H9 (cell line): ENCODE results near the gene METTL17. TPM values are rescaled to one million over a fixed set of nuclear protein-coding genes. Genes with fewer than 3 reads are reported as not detected.

ENCODE experiments used
- DNase-seq: peaks from one replicate; pipeline ENCODE4 v3.0.0-alpha.2; 2017
- H2AFZ ChIP-seq: one replicate; pipeline ENCODE4 v1.6.1; 2013; ENCODE audit warnings: mild to moderate bottlenecking, low read length, control low read depth, moderate library complexity
- H2AK5ac ChIP-seq: 2 replicates; pipeline ENCODE4 v1.6.1; 2013; ENCODE audit warnings: low read length, control low read depth, mixed read lengths; ENCODE audit not compliant: insufficient read length
- H2BK120ac ChIP-seq: one replicate; pipeline ENCODE4 v1.6.1; 2013; ENCODE audit warnings: low read depth, mild to moderate bottlenecking, low read length, control low read depth, inconsistent platforms; ENCODE audit not compliant: poor library complexity, severe bottlenecking
- H2BK12ac ChIP-seq: 2 replicates; pipeline ENCODE4 v1.6.1; 2013; ENCODE audit warnings: low read length, control low read depth, mixed read lengths, low read depth; ENCODE audit not compliant: insufficient read length
- H2BK15ac ChIP-seq: 2 replicates; pipeline ENCODE4 v1.6.1; 2013; ENCODE audit warnings: low read depth, low read length, control low read depth
- H2BK20ac ChIP-seq: one replicate; pipeline ENCODE4 v1.6.1; 2013; ENCODE audit warnings: low read depth, mild to moderate bottlenecking, low read length, control low read depth, inconsistent platforms; ENCODE audit not compliant: poor library complexity, severe bottlenecking
- H2BK5ac ChIP-seq: 2 replicates; pipeline ENCODE4 v1.6.1; 2013; ENCODE audit warnings: low read length, control low read depth, mixed read lengths; ENCODE audit not compliant: insufficient read length
- H3K14ac ChIP-seq: 2 replicates; pipeline ENCODE4 v1.6.1; 2013; ENCODE audit warnings: low read length, control low read depth; ENCODE audit not compliant: insufficient read depth
- H3K18ac ChIP-seq: 2 replicates; pipeline ENCODE4 v1.6.1; 2013; ENCODE audit warnings: low read depth, mild to moderate bottlenecking, mixed read lengths, low read length, control low read depth; ENCODE audit not compliant: insufficient read length
- H3K23ac ChIP-seq: 2 replicates; pipeline ENCODE4 v1.6.1; 2013; ENCODE audit warnings: low read length, control low read depth, mixed read lengths, low read depth; ENCODE audit not compliant: insufficient read length
- H3K23me2 ChIP-seq: 2 replicates; pipeline ENCODE4 v1.6.1; 2013; ENCODE audit warnings: low read depth, mild to moderate bottlenecking, mixed read lengths, low read length, control low read depth; ENCODE audit not compliant: insufficient read length, poor library complexity, severe bottlenecking
- H3K27ac ChIP-seq: 2 replicates; pipeline ENCODE4 v1.5.1; 2013; ENCODE audit warnings: low read length, control low read depth, mixed read lengths, low read depth; ENCODE audit not compliant: insufficient read length
- H3K27me3 ChIP-seq: 2 replicates; pipeline ENCODE4 v1.6.1; 2013; ENCODE audit warnings: low read length, control low read depth, inconsistent platforms; ENCODE audit not compliant: insufficient read depth
- H3K4ac ChIP-seq: 2 replicates; pipeline ENCODE4 v1.6.1; 2013; ENCODE audit warnings: low read depth, mild to moderate bottlenecking, control low read depth, inconsistent platforms, low read length, moderate library complexity
- H3K4me1 ChIP-seq: 2 replicates; pipeline ENCODE4 v1.6.1; 2013; ENCODE audit warnings: low read length, control low read depth, inconsistent platforms; ENCODE audit not compliant: insufficient read depth
- H3K4me2 ChIP-seq: 2 replicates; pipeline ENCODE4 v1.6.1; 2013; ENCODE audit warnings: low read length, control low read depth, mixed read lengths; ENCODE audit not compliant: insufficient read length, insufficient read depth
- H3K56ac ChIP-seq: 2 replicates; pipeline ENCODE4 v1.6.1; 2013; ENCODE audit warnings: low read depth, mild to moderate bottlenecking, mixed read lengths, low read length, control low read depth; ENCODE audit not compliant: insufficient read length
- H3K79me1 ChIP-seq: 2 replicates; pipeline ENCODE4 v1.6.1; 2013; ENCODE audit warnings: low read depth, mild to moderate bottlenecking, moderate library complexity, low read length, control low read depth, inconsistent platforms; ENCODE audit not compliant: insufficient read depth, poor library complexity, severe bottlenecking
- H3K79me2 ChIP-seq: 2 replicates; pipeline ENCODE4 v1.6.1; 2013; ENCODE audit warnings: low read length, control low read depth, inconsistent platforms; ENCODE audit not compliant: insufficient read depth
- H3K9ac ChIP-seq: 2 replicates; pipeline ENCODE4 v1.6.1; 2013; ENCODE audit warnings: low read length, control low read depth, mixed read lengths; ENCODE audit not compliant: insufficient read length; ENCODE audit errors: extremely low read depth
- H3K9me3 ChIP-seq: one replicate; pipeline ENCODE4 v1.6.1; 2013; ENCODE audit warnings: low read depth, low read length, inconsistent platforms; ENCODE audit not compliant: control insufficient read depth
- H3T11ph ChIP-seq: one replicate; pipeline ENCODE4 v1.6.1; 2013; ENCODE audit warnings: mild to moderate bottlenecking, low read length, control low read depth, inconsistent platforms
- H4K20me1 ChIP-seq: one replicate; pipeline ENCODE4 v1.6.1; 2013; ENCODE audit not compliant: control insufficient read depth, insufficient read length, insufficient read depth
- H4K5ac ChIP-seq: 2 replicates; pipeline ENCODE4 v1.6.1; 2013; ENCODE audit warnings: low read depth, mild to moderate bottlenecking, mixed read lengths, low read length, control low read depth; ENCODE audit not compliant: insufficient read length
- H4K8ac ChIP-seq: replicated peaks from 2 replicates; pipeline ENCODE4 v1.6.1; 2013; ENCODE audit warnings: low read length, control low read depth, mixed read lengths, low read depth; ENCODE audit not compliant: insufficient read length
- H4K91ac ChIP-seq: 2 replicates; pipeline ENCODE4 v1.6.1; 2013; ENCODE audit warnings: low read depth, mild to moderate bottlenecking, moderate library complexity, mixed read lengths, low read length, control low read depth; ENCODE audit not compliant: insufficient read length
- H3K27ac Mint-ChIP-seq, 3 experiments: 2 replicates in 2 of 3; 3 replicates in 1 of 3; pipeline ENCODE4 v1.8.0; 2020 to 2021; ENCODE audit warnings: mixed read lengths in 3 of 3, mild to moderate bottlenecking in 1 of 3, moderate library complexity in 1 of 3
- H3K27me3 Mint-ChIP-seq: 2 replicates; pipeline ENCODE4 v1.8.0; 2021; ENCODE audit warnings: low read depth, mild to moderate bottlenecking, moderate library complexity, mixed read lengths
- H3K36me3 Mint-ChIP-seq, 3 experiments: 2 replicates in 2 of 3; 3 replicates in 1 of 3; pipeline ENCODE4 v1.8.0; 2020 to 2021; ENCODE audit warnings: low read depth in 3 of 3, mixed read lengths in 3 of 3; ENCODE audit not compliant: insufficient read depth in 1 of 3
- H3K4me1 Mint-ChIP-seq, 2 experiments: 2 replicates each; pipeline ENCODE4 v1.8.0; 2020; ENCODE audit warnings: mixed read lengths in 2 of 2
- H3K4me3 Mint-ChIP-seq, 2 experiments: 2 replicates in 1 of 2; 3 replicates in 1 of 2; pipeline ENCODE4 v1.8.0; 2020 to 2021; ENCODE audit warnings: mild to moderate bottlenecking in 2 of 2, mixed read lengths in 2 of 2, moderate library complexity in 1 of 2
- H3K9me3 Mint-ChIP-seq, 2 experiments: 2 replicates in 1 of 2; 3 replicates in 1 of 2; pipeline ENCODE4 v1.8.0; 2020; ENCODE audit warnings: mild to moderate bottlenecking in 2 of 2, mixed read lengths in 2 of 2, moderate library complexity in 1 of 2
- WGBS: extraction: QIAGEN DNeasy Blood & Tissue Kit; methylation state at CpG from one replicate; pipeline ENCODE4 v1.1.7; 2013; ENCODE audit warnings: missing lambda C conversion rate, low lambda C conversion rate, mixed read lengths; ENCODE audit not compliant: insufficient read length; ENCODE audit errors: extremely low coverage; 5-methylcytosine and 5-hydroxymethylcytosine counted together
- total RNA-seq: library from RNA; stranded (reverse); gene quantifications from 2 replicates; pipeline ENCODE4 v1.2.1, GENCODE V29; 2021
- TF ChIP-seq, protein P1 (sequence below): fragments of 200-600 bp; sonication (generic); conservative IDR thresholded peaks from 3 replicates; pipeline ENCODE4 v1.8.0; 2021; ENCODE audit warnings: antibody characterized with exemption, mild to moderate bottlenecking

METTL17 gene
- total RNA-seq, 1 experiment from 2014 or later, result 81.4 TPM

DNA sequence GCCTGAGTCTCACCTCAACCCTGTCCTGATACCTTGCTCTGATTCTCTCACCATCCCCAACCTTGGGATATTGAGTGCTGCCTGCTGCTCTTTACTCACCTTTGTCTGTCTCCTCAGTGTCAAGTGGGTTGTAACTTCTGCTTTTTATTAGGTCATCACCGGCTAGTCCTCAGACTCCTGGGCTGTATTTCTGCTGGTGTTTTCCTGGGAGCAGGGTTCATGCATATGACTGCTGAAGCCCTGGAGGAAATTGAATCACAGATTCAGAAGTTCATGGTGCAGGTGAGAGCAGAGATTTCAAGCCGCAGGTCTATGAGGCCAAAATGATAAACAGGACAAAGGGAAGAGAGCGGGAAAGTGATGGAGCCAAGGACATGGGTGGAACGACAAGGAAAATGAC, 9.8 kb downstream of the METTL17 start:
- no peak overlapping the region for H3K23ac ChIP-seq
- H4K20me1 ChIP-seq, result no peaks in the 10 kb centered on the region
- H3K4ac ChIP-seq, result no peak overlapping the region
- no peak overlapping the region for H2AFZ ChIP-seq
- H3K4me1 ChIP-seq, result no peaks in the 10 kb centered on the region
- H3K56ac ChIP-seq, result no peak overlapping the region
- H3K4me1 Mint-ChIP-seq, result peaks cover 17 to 19% of the 10 kb centered on the region in 2 experiments
- no peaks in the 10 kb centered on the region for H3K9me3 Mint-ChIP-seq
- H3K27me3 ChIP-seq, result no peaks in the 10 kb centered on the region
- DNase-seq, result no peak
- no peak overlapping the region for H3K18ac ChIP-seq
- no peak overlapping the region for H3K27ac ChIP-seq
- TF ChIP-seq, protein P1, sequence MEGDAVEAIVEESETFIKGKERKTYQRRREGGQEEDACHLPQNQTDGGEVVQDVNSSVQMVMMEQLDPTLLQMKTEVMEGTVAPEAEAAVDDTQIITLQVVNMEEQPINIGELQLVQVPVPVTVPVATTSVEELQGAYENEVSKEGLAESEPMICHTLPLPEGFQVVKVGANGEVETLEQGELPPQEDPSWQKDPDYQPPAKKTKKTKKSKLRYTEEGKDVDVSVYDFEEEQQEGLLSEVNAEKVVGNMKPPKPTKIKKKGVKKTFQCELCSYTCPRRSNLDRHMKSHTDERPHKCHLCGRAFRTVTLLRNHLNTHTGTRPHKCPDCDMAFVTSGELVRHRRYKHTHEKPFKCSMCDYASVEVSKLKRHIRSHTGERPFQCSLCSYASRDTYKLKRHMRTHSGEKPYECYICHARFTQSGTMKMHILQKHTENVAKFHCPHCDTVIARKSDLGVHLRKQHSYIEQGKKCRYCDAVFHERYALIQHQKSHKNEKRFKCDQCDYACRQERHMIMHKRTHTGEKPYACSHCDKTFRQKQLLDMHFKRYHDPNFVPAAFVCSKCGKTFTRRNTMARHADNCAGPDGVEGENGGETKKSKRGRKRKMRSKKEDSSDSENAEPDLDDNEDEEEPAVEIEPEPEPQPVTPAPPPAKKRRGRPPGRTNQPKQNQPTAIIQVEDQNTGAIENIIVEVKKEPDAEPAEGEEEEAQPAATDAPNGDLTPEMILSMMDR, result no peak
- no peak overlapping the region for H3K4me2 ChIP-seq
- no peaks in the 10 kb centered on the region for H3K9me3 ChIP-seq
- H4K5ac ChIP-seq, result no peak overlapping the region
- no peaks in the 10 kb centered on the region; the same call in 1 of the 2 replicates for H3K27me3 Mint-ChIP-seq
- H3K27ac Mint-ChIP-seq, result no peak overlapping the region
- H3K14ac ChIP-seq, result no peak overlapping the region
- no peaks in the 10 kb centered on the region for H3K23me2 ChIP-seq
- no peak overlapping the region for H2BK12ac ChIP-seq
- peaks cover 14 to 24% (median 22%) of the 10 kb centered on the region in 3 experiments; a peak in 5 of 7 replicates for H3K36me3 Mint-ChIP-seq
- no peak overlapping the region for H3K4me3 Mint-ChIP-seq
- H2AK5ac ChIP-seq, result no peak overlapping the region
- H4K91ac ChIP-seq, result no peak overlapping the region
- H2BK120ac ChIP-seq, result no peak overlapping the region
- no CpG with 5 or more reads among the region's 4 CpGs for WGBS
- no peak overlapping the region for H2BK5ac ChIP-seq
- no peak overlapping the region for H2BK20ac ChIP-seq
- H3K79me2 ChIP-seq, result no peaks in the 10 kb centered on the region
- no peak overlapping the region for H3T11ph ChIP-seq
- no peak overlapping the region for H2BK15ac ChIP-seq
- no peak overlapping the region for H3K9ac ChIP-seq
- H4K8ac ChIP-seq, result no peak overlapping the region
- no peaks in the 10 kb centered on the region for H3K79me1 ChIP-seq
